Measurements from ENCODE around the gene PVR.

The PVR gene

GRCh38 chr19:44645407-44646048, 1.8 kb downstream of the PVR start:
- DNase-seq (ENCODE audit: low read depth) = no peak
- H3K4me3 ChIP-seq (ENCODE audit: low read depth, low read length) = no peak overlapping the region
- no peak for TF ChIP-seq CTCF (IDR thresholded peaks at IDR 0.05; ENCODE audit: control insufficient read depth, extremely low read depth, insufficient read depth)

- TF ChIP-seq CTCF (IDR thresholded peaks at IDR 0.05; ENCODE audit: control insufficient read depth, extremely low read depth, insufficient read depth) = no peak
- H3K4me3 ChIP-seq (ENCODE audit: low read depth, low read length) = no peak overlapping the region
- no peak for DNase-seq (ENCODE audit: low read depth)
Observed at GRCh38 chr19:44646049-44646416, 2.3 kb downstream of the PVR start.

GRCh38 chr19:44647144-44647543, 3.4 kb downstream of the PVR start:
- H3K4me3 ChIP-seq (ENCODE audit: low read depth, low read length) = no peak overlapping the region
- DNase-seq (ENCODE audit: low read depth) = no peak
- TF ChIP-seq CTCF (IDR thresholded peaks at IDR 0.05; ENCODE audit: control insufficient read depth, extremely low read depth, insufficient read depth) = no peak

- H3K4me3 ChIP-seq (ENCODE audit: low read depth, low read length) = no peak overlapping the region
- TF ChIP-seq CTCF (IDR thresholded peaks at IDR 0.05; ENCODE audit: control insufficient read depth, extremely low read depth, insufficient read depth) = no peak
- no peak for DNase-seq (ENCODE audit: low read depth)
Observed at GRCh38 chr19:44648631-44649251, 5.0 kb downstream of the PVR start.

GRCh38 chr19:44649578-44650145, 6.0 kb downstream of the PVR start:
- no peak for TF ChIP-seq CTCF (IDR thresholded peaks at IDR 0.05; ENCODE audit: control insufficient read depth, extremely low read depth, insufficient read depth)
- no peak overlapping the region for H3K4me3 ChIP-seq (ENCODE audit: low read depth, low read length)
- DNase-seq (ENCODE audit: low read depth) = no peak

GRCh38 chr19:44653343-44653742, 9.6 kb downstream of the PVR start:
- TF ChIP-seq CTCF (IDR thresholded peaks at IDR 0.05; ENCODE audit: control insufficient read depth, extremely low read depth, insufficient read depth) = no peak
- no peak overlapping the region for H3K4me3 ChIP-seq (ENCODE audit: low read depth, low read length)
- DNase-seq (ENCODE audit: low read depth) = no peak
